Trophoblast cell (in vitro differentiated cells and primary cell): Measurements from ENCODE around the gene SETD9.

Experiments
- DNase-seq, 2 donors: peaks; one replicate each; pipeline ENCODE4 v3.0.0-alpha.2; 2016
- H2AFZ ChIP-seq: 2 replicates; pipeline ENCODE4 v1.6.1; 2013; ENCODE audit warnings: low read length, moderate library complexity, mild to moderate bottlenecking; ENCODE audit not compliant: insufficient read depth, poor library complexity
- H2AK5ac ChIP-seq: 2 replicates; pipeline ENCODE4 v1.6.1; 2013; ENCODE audit warnings: mild to moderate bottlenecking, low read length
- H2BK120ac ChIP-seq: 2 replicates; pipeline ENCODE4 v1.6.1; 2013; ENCODE audit warnings: low read length, mild to moderate bottlenecking, moderate library complexity; ENCODE audit not compliant: insufficient read depth, poor library complexity
- H2BK12ac ChIP-seq: 2 replicates; pipeline ENCODE4 v1.6.1; 2013; ENCODE audit warnings: mild to moderate bottlenecking, low read length, moderate library complexity
- H2BK5ac ChIP-seq: 2 replicates; pipeline ENCODE4 v1.6.1; 2013; ENCODE audit warnings: low read length, low read depth, moderate library complexity, mild to moderate bottlenecking; ENCODE audit not compliant: poor library complexity
- H3K14ac ChIP-seq: 2 replicates; pipeline ENCODE4 v1.6.1; 2013; ENCODE audit warnings: mild to moderate bottlenecking, low read length
- H3K18ac ChIP-seq: 2 replicates; pipeline ENCODE4 v1.6.1; 2013; ENCODE audit warnings: mild to moderate bottlenecking, low read length
- H3K23ac ChIP-seq: 2 replicates; pipeline ENCODE4 v1.6.1; 2013; ENCODE audit warnings: low read length
- H3K27ac ChIP-seq: 2 replicates; pipeline ENCODE4 v1.5.1; 2013; ENCODE audit warnings: low read depth, mild to moderate bottlenecking, inconsistent platforms, low read length, moderate library complexity
- H3K27me3 ChIP-seq: 2 replicates; pipeline ENCODE4 v1.6.1; 2013; ENCODE audit warnings: inconsistent platforms, mild to moderate bottlenecking, low read length, moderate library complexity; ENCODE audit not compliant: insufficient read depth
- H3K36me3 ChIP-seq, 2 experiments: 1 replicate in 1 of 2; 2 replicates in 1 of 2; pipeline ENCODE4 v1.6.1; 2013; ENCODE audit warnings: low read length in 2 of 2, mild to moderate bottlenecking in 2 of 2, moderate library complexity in 1 of 2; ENCODE audit not compliant: insufficient read depth in 2 of 2, control insufficient read depth in 1 of 2
- H3K4ac ChIP-seq: 2 replicates; pipeline ENCODE4 v1.6.1; 2013; ENCODE audit warnings: low read depth, mild to moderate bottlenecking, low read length, moderate library complexity
- H3K4me1 ChIP-seq, 2 experiments: 1 replicate in 1 of 2; 2 replicates in 1 of 2; pipeline ENCODE4 v1.6.1; 2013; ENCODE audit warnings: low read length in 2 of 2, mild to moderate bottlenecking in 2 of 2, moderate library complexity in 1 of 2; ENCODE audit not compliant: insufficient read depth in 2 of 2, control insufficient read depth in 1 of 2
- H3K4me2 ChIP-seq: 2 replicates; pipeline ENCODE4 v1.6.1; 2013; ENCODE audit warnings: inconsistent platforms, mild to moderate bottlenecking, low read length, moderate library complexity
- H3K4me3 ChIP-seq: 2 replicates; pipeline ENCODE4 v1.5.1; 2013; ENCODE audit warnings: mild to moderate bottlenecking, low read depth, low read length, inconsistent platforms
- H3K79me1 ChIP-seq: one replicate; pipeline ENCODE4 v1.6.1; 2013; ENCODE audit warnings: low read length
- H3K79me2 ChIP-seq: 2 replicates; pipeline ENCODE4 v1.6.1; 2013; ENCODE audit warnings: low read length, mild to moderate bottlenecking; ENCODE audit not compliant: control insufficient read depth, insufficient read depth, poor library complexity
- H3K9ac ChIP-seq: 2 replicates; pipeline ENCODE4 v1.6.1; 2013; ENCODE audit warnings: mild to moderate bottlenecking, low read length
- H3K9me3 ChIP-seq: 2 replicates; pipeline ENCODE4 v1.6.1; 2013; ENCODE audit warnings: low read depth, mild to moderate bottlenecking, control low read depth, inconsistent platforms, low read length; ENCODE audit not compliant: insufficient read depth
- H4K12ac ChIP-seq: 2 replicates; pipeline ENCODE4 v1.6.1; 2013; ENCODE audit warnings: low read depth, mild to moderate bottlenecking, low read length, moderate library complexity
- H4K8ac ChIP-seq: 2 replicates; pipeline ENCODE4 v1.6.1; 2013; ENCODE audit warnings: low read depth, mild to moderate bottlenecking, low read length, moderate library complexity
- H4K91ac ChIP-seq: one replicate; pipeline ENCODE4 v1.6.1; 2013; ENCODE audit warnings: low read depth, mild to moderate bottlenecking, low read length, moderate library complexity
- WGBS: extraction: QIAGEN DNeasy Blood & Tissue Kit; methylation state at CpG from one replicate; pipeline ENCODE4 v1.1.7; 2013; ENCODE audit warnings: missing lambda C conversion rate; ENCODE audit not compliant: insufficient read length, insufficient coverage; ENCODE audit errors: extremely low coverage; 5-methylcytosine and 5-hydroxymethylcytosine counted together

Gene SETD9

DNA sequence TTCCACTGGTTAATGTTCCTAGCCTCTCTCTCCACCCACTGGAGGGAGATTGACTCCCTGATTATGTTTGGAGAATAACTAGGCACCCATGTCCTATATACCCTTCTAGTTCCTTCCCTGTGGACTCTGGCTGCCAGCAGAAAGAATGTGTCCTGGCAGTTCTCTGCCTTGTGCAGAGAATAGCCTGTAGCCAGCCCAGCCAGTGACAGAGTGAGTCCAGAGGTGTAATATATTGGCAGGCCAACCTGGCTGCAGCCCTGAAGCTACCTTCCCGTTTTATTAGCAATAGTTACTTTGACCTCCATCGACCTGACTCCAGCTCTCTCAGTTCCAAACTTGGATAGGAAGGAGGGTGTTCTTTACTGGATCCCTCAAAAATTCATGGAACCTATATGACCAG is 8.1 kb downstream of the SETD9 start:
- no peak overlapping the region for H3K27ac ChIP-seq
- no peaks in the 10 kb centered on the region for H3K27me3 ChIP-seq
- no peak overlapping the region for H4K12ac ChIP-seq
- H3K4me1 ChIP-seq, result no peaks in the 10 kb centered on the region
- no peak overlapping the region for H4K8ac ChIP-seq
- H3K4me3 ChIP-seq, result no peak overlapping the region
- no peak overlapping the region for H3K23ac ChIP-seq
- no peak overlapping the region for H2AK5ac ChIP-seq
- no peak for DNase-seq
- H3K79me2 ChIP-seq, result no peaks in the 10 kb centered on the region
- H2BK12ac ChIP-seq, result no peak overlapping the region
- no peak overlapping the region for H3K4me2 ChIP-seq
- no CpG with 5 or more reads among the region's 2 CpGs for whole genome bisulfite sequencing
- no peaks in the 10 kb centered on the region for H3K79me1 ChIP-seq
- H3K18ac ChIP-seq, result no peak overlapping the region
- no peak overlapping the region for H3K9ac ChIP-seq
- no peak overlapping the region for H2BK120ac ChIP-seq
- H2BK5ac ChIP-seq, result no peak overlapping the region
- no peak overlapping the region for H3K4ac ChIP-seq
- H3K36me3 ChIP-seq, result peaks cover 0 to 9% of the 10 kb centered on the region in 2 experiments
- no peak overlapping the region for H4K91ac ChIP-seq
- no peak overlapping the region for H2AFZ ChIP-seq
- H3K14ac ChIP-seq, result no peak overlapping the region
- no peaks in the 10 kb centered on the region for H3K9me3 ChIP-seq

DNA sequence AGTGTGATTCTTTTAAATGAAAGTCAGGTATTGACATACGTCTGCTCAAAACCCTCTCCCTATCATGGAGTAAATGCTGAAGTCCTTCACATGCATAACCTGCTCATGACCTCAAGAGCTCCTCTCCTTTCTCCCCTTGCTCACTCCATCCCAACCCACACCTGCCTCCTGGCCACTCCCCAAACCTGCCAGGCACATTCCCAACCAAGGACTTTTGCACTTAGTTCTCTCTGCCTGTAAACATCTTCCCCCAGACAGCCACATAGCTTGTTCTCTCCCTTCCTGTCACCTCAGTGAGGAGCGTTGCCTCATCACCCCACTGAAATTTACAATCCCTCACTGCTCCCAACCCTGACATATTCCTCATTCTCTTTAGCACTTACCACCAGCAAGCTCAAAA is 8.7 kb downstream of the SETD9 start:
- Histone ChIP-seq H3K9ac (no peak overlapping the region), H3K79me2 (no peaks in the 10 kb centered on the region), H4K12ac (no peak overlapping the region), H3K27me3 (no peaks in the 10 kb centered on the region), H3K4me1 (no peaks in the 10 kb centered on the region), H2AK5ac (no peak overlapping the region), H2BK120ac (no peak overlapping the region), H2BK5ac (no peak overlapping the region), H3K18ac (no peak overlapping the region), H3K4ac (no peak overlapping the region), H3K4me2 (no peak overlapping the region), H3K36me3 (peaks cover 3 to 14% of the 10 kb centered on the region in 2 experiments), H3K23ac (no peak overlapping the region), H4K91ac (no peak overlapping the region), H3K79me1 (no peaks in the 10 kb centered on the region), H3K14ac (no peak overlapping the region), H3K27ac (no peak overlapping the region), H3K9me3 (peaks cover 2% of the 10 kb centered on the region), H2BK12ac (no peak overlapping the region), H2AFZ (no peak overlapping the region), H4K8ac (no peak overlapping the region), H3K4me3 (no peak overlapping the region)
- WGBS, result no CpG with 5 or more reads among the region's 2 CpGs
- DNase-seq, result no peak

DNA sequence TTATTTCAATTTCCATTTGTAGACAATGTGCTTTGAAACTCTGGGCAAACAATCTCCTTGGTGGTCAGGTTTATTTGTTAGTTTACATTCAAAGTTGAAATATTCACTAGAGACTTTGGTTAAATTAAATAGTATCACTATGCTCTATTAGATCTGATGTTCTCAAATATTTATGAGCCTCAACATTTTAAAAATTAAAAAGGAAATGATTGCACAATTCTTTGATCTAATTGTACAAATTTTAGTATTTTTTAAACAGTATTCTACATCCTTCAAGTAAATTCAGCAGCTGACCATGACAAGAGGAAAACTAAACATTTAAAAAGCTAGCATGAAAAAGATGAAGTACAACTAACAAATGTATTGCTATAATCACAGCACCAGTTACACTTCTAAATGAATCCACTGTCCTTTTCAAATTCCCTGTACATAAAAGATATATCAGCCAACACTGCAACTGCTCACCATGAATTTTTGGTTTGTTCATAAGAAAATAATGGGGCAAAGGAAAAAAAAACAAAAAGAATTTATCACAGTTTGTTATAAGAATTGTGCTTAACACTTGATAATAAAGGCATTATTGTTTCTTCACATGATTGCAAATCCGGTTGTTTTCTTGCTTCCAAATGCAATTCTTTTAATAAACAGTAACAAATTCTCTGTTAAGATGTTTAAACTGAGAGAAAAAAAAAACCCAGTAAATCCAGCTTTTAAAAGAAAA is 10.7 kb downstream of the SETD9 start:
- Histone ChIP-seq H3K79me2 (no peaks in the 10 kb centered on the region), H3K14ac (no peak overlapping the region), H4K8ac (no peak overlapping the region), H3K18ac (no peak overlapping the region), H3K4me3 (no peak overlapping the region), H2AK5ac (no peak overlapping the region), H4K91ac (no peak overlapping the region), H3K79me1 (no peaks in the 10 kb centered on the region), H3K36me3 (peaks cover 6 to 21% of the 10 kb centered on the region in 2 experiments), H3K4me1 (no peaks in the 10 kb centered on the region), H2BK12ac (no peak overlapping the region), H3K9ac (no peak overlapping the region), H3K4ac (no peak overlapping the region), H2BK5ac (no peak overlapping the region), H3K23ac (no peak overlapping the region), H4K12ac (no peak overlapping the region), H3K9me3 (peaks cover 2% of the 10 kb centered on the region), H3K4me2 (no peak overlapping the region), H3K27ac (no peak overlapping the region), H3K27me3 (no peaks in the 10 kb centered on the region), H2AFZ (no peak overlapping the region), H2BK120ac (no peak overlapping the region)
- no peak for DNase-seq
- no CpG with 5 or more reads among the region's 1 CpG for WGBS

DNA sequence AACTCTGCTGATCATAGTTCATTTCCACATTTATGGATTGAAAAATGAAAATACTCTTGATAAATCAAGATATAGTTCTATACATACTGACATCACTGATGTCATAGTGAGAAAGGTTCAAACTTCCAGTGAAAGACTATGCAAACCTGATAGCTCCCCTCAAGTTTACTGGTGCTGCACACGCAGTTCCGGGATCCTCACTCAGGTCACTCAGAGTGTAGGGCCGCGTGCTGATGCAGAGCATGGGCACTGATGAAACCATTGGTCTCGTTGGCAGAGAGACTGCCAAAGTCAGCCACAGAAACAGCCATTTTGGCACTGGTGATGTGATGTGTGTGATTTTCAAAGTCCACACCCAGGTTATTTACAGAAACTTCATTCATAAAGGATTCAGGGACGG is 13.5 kb downstream of the SETD9 start:
- Histone ChIP-seq H3K4ac (no peak overlapping the region), H3K36me3 (peaks cover 6 to 21% of the 10 kb centered on the region in 2 experiments), H3K27me3 (no peaks in the 10 kb centered on the region), H4K12ac (no peak overlapping the region), H4K8ac (no peak overlapping the region), H3K79me2 (no peaks in the 10 kb centered on the region), H3K4me2 (no peak overlapping the region), H3K14ac (no peak overlapping the region), H3K9ac (no peak overlapping the region), H2BK5ac (no peak overlapping the region), H3K4me3 (no peak overlapping the region), H3K23ac (no peak overlapping the region), H2AK5ac (no peak overlapping the region), H3K27ac (no peak overlapping the region), H2AFZ (no peak overlapping the region), H2BK120ac (no peak overlapping the region), H4K91ac (no peak overlapping the region), H3K18ac (no peak overlapping the region), H3K9me3 (peaks cover 2% of the 10 kb centered on the region), H2BK12ac (no peak overlapping the region), H3K79me1 (no peaks in the 10 kb centered on the region), H3K4me1 (no peaks in the 10 kb centered on the region)
- no peak for DNase-seq
- WGBS, result no CpG with 5 or more reads among the region's 6 CpGs
